HepG2 (cell line): ENCODE measurements around the gene PLD6. TPM values are rescaled to one million over a fixed set of nuclear protein-coding genes. Genes with fewer than 3 reads are reported as not detected.

ENCODE experiments used
- CSRNP2 ChIP-seq: sonication (generic); formaldehyde crosslinking; conservative IDR thresholded peaks from 2 replicates; pipeline ENCODE4 v1.8.0; 2022; ENCODE audit warnings: low read depth, missing genetic modification reagents
- DR1 ChIP-seq: sonication (generic); formaldehyde crosslinking; IDR thresholded peaks from 2 replicates; pipeline ENCODE4 v1.8.0; 2021; ENCODE audit warnings: mild to moderate bottlenecking, missing genetic modification reagents, inconsistent platforms
- FOXK2 ChIP-seq: fragments of 450-650 bp; IDR thresholded peaks from 2 replicates; pipeline ENCODE4 v1.6.1; 2016
- GTF2F1 ChIP-seq: fragments of 150-350 bp; IDR thresholded peaks from 2 replicates; pipeline ENCODE4 v1.6.1; 2014; ENCODE audit warnings: low read length
- KLF13 ChIP-seq: sonication (generic); formaldehyde crosslinking; IDR thresholded peaks from 2 replicates; pipeline ENCODE4 v1.4.0; 2020; ENCODE audit warnings: mild to moderate bottlenecking, missing genetic modification reagents
- PATZ1 ChIP-seq: sonication (generic); formaldehyde crosslinking; IDR thresholded peaks from 2 replicates; pipeline ENCODE4 v1.4.0; 2020; ENCODE audit warnings: missing genetic modification reagents
- PAWR ChIP-seq: sonication (generic); formaldehyde crosslinking; IDR thresholded peaks from 2 replicates; pipeline ENCODE4 v1.4.0; 2020; ENCODE audit warnings: missing genetic modification reagents, mild to moderate bottlenecking, borderline replicate concordance
- SYNCRIP ChIP-seq: fragments of 200-400 bp; formaldehyde crosslinking; IDR thresholded peaks from 2 replicates; pipeline ENCODE4 v1.6.1; 2018; ENCODE audit warnings: mild to moderate bottlenecking, low read depth, low read length; ENCODE audit not compliant: insufficient read depth
- TCF12 ChIP-seq, 2 experiments: fragments of 450-650 bp in 1 of 2; sonication (generic) in 1 of 2; formaldehyde crosslinking in 1 of 2; IDR thresholded peaks; 2 replicates each; pipeline versions ENCODE4 v1.6.1 to v1.8.0; 2017 to 2022; ENCODE audit warnings: antibody characterized with exemption in 1 of 2, mild to moderate bottlenecking in 1 of 2, missing genetic modification reagents in 1 of 2, moderate library complexity in 1 of 2
- TEF ChIP-seq: sonication (generic); formaldehyde crosslinking; IDR thresholded peaks from 2 replicates; pipeline ENCODE4 v1.5.0; 2020; ENCODE audit warnings: missing genetic modification reagents
- THAP8 ChIP-seq: sonication (generic); formaldehyde crosslinking; IDR thresholded peaks from 2 replicates; pipeline ENCODE4 v1.5.1; 2020; ENCODE audit warnings: missing genetic modification reagents, mild to moderate bottlenecking, borderline replicate concordance
- TRAFD1 ChIP-seq: sonication (generic); formaldehyde crosslinking; IDR thresholded peaks from 2 replicates; pipeline ENCODE4 v1.5.1; 2020; ENCODE audit warnings: missing genetic modification reagents, mild to moderate bottlenecking, borderline replicate concordance
- YEATS2 ChIP-seq: sonication (generic); formaldehyde crosslinking; IDR thresholded peaks from 2 replicates; pipeline ENCODE4 v1.4.0; 2020; ENCODE audit warnings: missing genetic modification reagents, borderline replicate concordance
- ZBTB1 ChIP-seq: sonication (generic); formaldehyde crosslinking; IDR thresholded peaks from 2 replicates; pipeline ENCODE4 v1.4.0; 2020; ENCODE audit warnings: missing genetic modification reagents, borderline replicate concordance
- ZBTB39 ChIP-seq: sonication (generic); formaldehyde crosslinking; IDR thresholded peaks from 2 replicates; pipeline ENCODE4 v1.5.0; 2020; ENCODE audit warnings: missing genetic modification reagents
- ZFP41 ChIP-seq: sonication (generic); formaldehyde crosslinking; IDR thresholded peaks from 2 replicates; pipeline ENCODE4 v1.4.0; 2020; ENCODE audit warnings: mild to moderate bottlenecking, missing genetic modification reagents, borderline replicate concordance
- ZNF761 ChIP-seq: sonication (generic); formaldehyde crosslinking; conservative IDR thresholded peaks from 2 replicates; pipeline ENCODE4 v1.4.0; 2020; ENCODE audit warnings: mild to moderate bottlenecking, missing genetic modification reagents
- ZNF878 ChIP-seq: sonication (generic); formaldehyde crosslinking; IDR thresholded peaks from 2 replicates; pipeline ENCODE4 v1.8.1; 2023; ENCODE audit warnings: mild to moderate bottlenecking, missing genetic modification reagents, moderate library complexity
- polyA plus RNA-seq, 8 experiments: library from polyadenylated mRNA; depleted of rRNA in 3 of 8; stranded (reverse) in 7 of 8; unstranded in 1 of 8; fragments of >200 nt; fragmentation: Illumina TruSeq in 4 of 8; extraction: Trizol in 4 of 8; gene quantifications; 2 replicates each; pipeline versions ENCODE4 v1.2.1 to v1.2.3, GENCODE V29; 2011 to 2016; ENCODE audit warnings: low read depth in 4 of 8, missing spikeins in 1 of 8, mixed read lengths in 1 of 8; ENCODE audit not compliant: insufficient read depth in 1 of 8
- total RNA-seq, 5 experiments: library from RNA; depleted of rRNA; stranded (reverse); fragments of >200 nt; fragmentation: Illumina TruSeq; extraction: Trizol; gene quantifications; 2 replicates each; pipeline ENCODE4 v1.2.3, GENCODE V29; 2016; ENCODE audit warnings: low read depth in 1 of 5

PLD6 gene
- total and polyA plus RNA-seq, 2 of the 13 experiments (the other 11 are each of a cell fraction or from before 2014, with no cell fraction given), result 5.2 to 11.4 TPM

- 0 out of 2 replicates have a peak, but pooled peaks have one; percentile 33 for TF ChIP-seq ZBTB1 (CRISPR knock-in tag)
- 0 out of 2 replicates have a peak, but pooled peaks have one; percentile 58 for TF ChIP-seq KLF13 (CRISPR knock-in tag)
- TF ChIP-seq TCF12 (IDR thresholded peaks at IDR 0.05), result no peak
- TF ChIP-seq TCF12 (CRISPR knock-in tag; IDR thresholded peaks at IDR 0.05), result peak; percentile 87; the same call in 1 of the 2 replicates
- TF ChIP-seq TEF (CRISPR knock-in tag), result no peak
- peak; percentile 80; the same call in 1 of the 2 replicates for TF ChIP-seq CSRNP2
- no peak for TF ChIP-seq FOXK2
- TF ChIP-seq ZFP41 (CRISPR knock-in tag), result no peak; the same call in 1 of the 2 replicates
- no peak for TF ChIP-seq GTF2F1
- no peak; the same call in 1 of the 2 replicates for TF ChIP-seq YEATS2 (CRISPR knock-in tag)
- no peak for TF ChIP-seq TRAFD1 (CRISPR knock-in tag)
- peak; percentile 25; the same call in 1 of the 2 replicates for TF ChIP-seq ZNF878 (CRISPR knock-in tag)
- peak; percentile 27 for TF ChIP-seq ZBTB39
- TF ChIP-seq DR1 (CRISPR knock-in tag), result peak; percentile 62
- TF ChIP-seq SYNCRIP, result no peak
- peak; percentile 79; the same call in 1 of the 2 replicates for TF ChIP-seq PAWR (CRISPR knock-in tag)
- peak; percentile 98 for TF ChIP-seq ZNF761 (CRISPR knock-in tag)
- peak; percentile 94 for TF ChIP-seq PATZ1 (CRISPR knock-in tag)
- no peak; the same call in none of the 2 replicates for TF ChIP-seq THAP8 (CRISPR knock-in tag)
These were observed at the start of gene PLD6 (continued) for GRCh38 chr17:17206124-17206912.
